Esophagus muscularis mucosa (tissue), 4 donors: ENCODE measurements around the gene LDAF1. TPM values are rescaled to one million over a fixed set of nuclear protein-coding genes. Genes with fewer than 3 reads are reported as not detected.

Experiments used
- DNase-seq: peaks from one replicate; pipeline ENCODE4 v3.0.0-alpha.2; 2017; ENCODE audit errors: extremely low spot score
- H3K27ac ChIP-seq, 4 donors: fragments of 200-600 bp; sonication (generic); replicated peaks in 1 of 4; 1 replicate in 3 of 4; 2 replicates in 1 of 4; pipeline ENCODE4 v1.5.1; 2016 to 2019; ENCODE audit warnings: mild to moderate bottlenecking in 1 of 4
- H3K27me3 ChIP-seq, 4 donors: fragments of 200-600 bp; sonication (generic); one replicate each; pipeline versions ENCODE4 v1.5.1 to v1.6.0; 2016 to 2019
- H3K36me3 ChIP-seq, 4 donors: fragments of 200-600 bp; sonication (generic); one replicate each; pipeline ENCODE4 v1.5.1; 2016 to 2019
- H3K4me1 ChIP-seq, 4 donors: fragments of 200-600 bp; sonication (generic); one replicate each; pipeline ENCODE4 v1.5.1; 2016 to 2019
- H3K4me3 ChIP-seq, 4 donors: fragments of 200-600 bp; sonication (generic); 1 replicate in 2 of 4; 2 replicates in 2 of 4; pipeline ENCODE4 v1.5.1; 2016 to 2019; ENCODE audit warnings: mild to moderate bottlenecking in 4 of 4, moderate library complexity in 1 of 4
- H3K9me3 ChIP-seq, 4 donors: fragments of 200-600 bp; sonication (generic); 1 replicate in 3 of 4; 2 replicates in 1 of 4; pipeline ENCODE4 v1.5.1; 2016 to 2019
- CTCF ChIP-seq, 3 experiments: fragments of 200-600 bp in 2 of 3; fragments of 450-650 bp in 1 of 3; sonication (generic) in 2 of 3; IDR thresholded peaks; one replicate each; pipeline ENCODE4 v1.5.1; 2017 to 2019; ENCODE audit warnings: antibody characterized with exemption in 3 of 3, mild to moderate bottlenecking in 2 of 3, moderate library complexity in 1 of 3
- EP300 ChIP-seq: sonication (generic); formaldehyde crosslinking; IDR thresholded peaks from one replicate; pipeline ENCODE4 v1.6.1; 2017; ENCODE audit warnings: antibody characterized with exemption
- POLR2A ChIP-seq: fragments of 450-650 bp; IDR thresholded peaks from one replicate; pipeline ENCODE4 v1.6.1; 2017; ENCODE audit warnings: antibody characterized with exemption, moderate library complexity, mild to moderate bottlenecking, low read depth
- POLR2AphosphoS5 ChIP-seq, 2 donors: sonication (generic); formaldehyde crosslinking; IDR thresholded peaks; one replicate each; pipeline ENCODE4 v1.6.1; 2017; ENCODE audit warnings: antibody characterized with exemption in 2 of 2
- WGBS: methylation state at CpG from one replicate; pipeline ENCODE4 v1.1.5; 2018; 5-methylcytosine and 5-hydroxymethylcytosine counted together
- intact Hi-C: fragments of 100-400 bp; cut with DNase I; formaldehyde crosslinking; loops from one replicate; pipeline ENCODE4 v1.15.1; 2023
- total RNA-seq, 4 donors: library from RNA; depleted of rRNA; stranded (reverse); fragments of >200 nt; gene quantifications; one replicate each; pipeline versions ENCODE4 v1.1.0 to v1.2.1, GENCODE V29; 2016

The LDAF1 gene
- total RNA-seq, 4 donors from 2014 or later: 98.7 to 208 (median 141) TPM

GRCh38 chr16:21125191-21125590, 33.3 kb upstream of the LDAF1 start:
- H3K36me3 ChIP-seq: no peaks in the 10 kb centered on the region
- TF ChIP-seq POLR2A (no peak), EP300 (no peak), POLR2AphosphoS5 (IDR thresholded peaks at IDR 0.05) (no peak), CTCF (IDR thresholded peaks at IDR 0.05) (no peak)
- no peak overlapping the region for H3K4me3 ChIP-seq
- intact Hi-C loops: no loop called here
- no peak for DNase-seq
- WGBS: 96% methylated on average over 7 of the region's 7 CpGs
- H3K9me3 ChIP-seq: no peaks in the 10 kb centered on the region
- H3K27ac ChIP-seq: no peak overlapping the region
- H3K27me3 ChIP-seq: peaks cover 0 to 19% (median 0%) of the 10 kb centered on the region in 4 donors
- no peaks in the 10 kb centered on the region for H3K4me1 ChIP-seq

GRCh38 chr16:21126518-21126917, 32.0 kb upstream of the LDAF1 start:
- no peak for DNase-seq
- no peak overlapping the region for H3K27ac ChIP-seq
- H3K4me1 ChIP-seq: no peaks in the 10 kb centered on the region
- H3K9me3 ChIP-seq: no peaks in the 10 kb centered on the region
- H3K4me3 ChIP-seq: no peak overlapping the region
- H3K36me3 ChIP-seq: no peaks in the 10 kb centered on the region
- intact Hi-C loops: no loop called here
- TF ChIP-seq POLR2A (no peak), EP300 (no peak)
- WGBS: 71% methylated on average over 6 of the region's 7 CpGs
- peaks cover 0 to 19% (median 0%) of the 10 kb centered on the region in 4 donors for H3K27me3 ChIP-seq

- Histone ChIP-seq H3K27ac (no peak overlapping the region), H3K27me3 (peaks cover 0 to 19% (median 0%) of the 10 kb centered on the region in 4 donors), H3K9me3 (no peaks in the 10 kb centered on the region), H3K36me3 (no peaks in the 10 kb centered on the region), H3K4me3 (no peak overlapping the region), H3K4me1 (no peaks in the 10 kb centered on the region)
- TF ChIP-seq CTCF (IDR thresholded peaks at IDR 0.05): no peak
- no peak for TF ChIP-seq EP300
- TF ChIP-seq POLR2A: no peak
- no peak for TF ChIP-seq POLR2AphosphoS5 (IDR thresholded peaks at IDR 0.05)
- no peak for DNase-seq
- intact Hi-C loops: no loop called here
- WGBS: 92% methylated on average over 6 of the region's 6 CpGs
Measured at GRCh38 chr16:21128991-21129390, 29.5 kb upstream of the LDAF1 start.

DNA sequence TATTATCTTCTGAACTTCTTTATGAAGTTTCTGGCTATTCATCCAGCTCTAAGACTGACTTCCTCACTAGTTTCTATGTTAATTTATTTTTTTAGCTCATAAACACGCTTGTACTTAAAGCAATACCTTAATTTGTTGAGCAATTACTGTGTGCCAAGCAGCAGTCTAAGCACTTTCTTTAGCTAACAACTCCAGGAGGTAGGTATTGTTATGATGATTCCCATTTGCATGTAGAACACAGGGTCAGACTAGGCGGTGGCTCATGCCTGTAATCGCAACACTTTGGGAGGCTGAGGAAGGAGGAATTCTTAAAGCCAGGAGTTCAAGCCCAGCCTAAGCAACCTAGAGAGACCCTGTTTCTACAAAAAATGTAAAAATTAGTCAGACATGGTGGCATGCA, 27.7 kb upstream of the LDAF1 start:
- Histone ChIP-seq H3K27me3 (peaks cover 0 to 19% (median 0%) of the 10 kb centered on the region in 4 donors), H3K27ac (no peak overlapping the region), H3K4me3 (no peak overlapping the region), H3K9me3 (no peaks in the 10 kb centered on the region), H3K36me3 (no peaks in the 10 kb centered on the region), H3K4me1 (no peaks in the 10 kb centered on the region)
- TF ChIP-seq POLR2AphosphoS5 (IDR thresholded peaks at IDR 0.05) (no peak), POLR2A (no peak), CTCF (IDR thresholded peaks at IDR 0.05) (no peak), EP300 (no peak)
- DNase-seq: no peak
- 86% methylated on average over 3 of the region's 3 CpGs for WGBS
- intact Hi-C loops: no loop called here

- TF ChIP-seq POLR2A: no peak
- TF ChIP-seq CTCF (IDR thresholded peaks at IDR 0.05): no peak
- no peak for TF ChIP-seq EP300
- DNase-seq: no peak
Measured at GRCh38 chr16:21134053-21134452, 24.4 kb upstream of the LDAF1 start.

More at GRCh38 chr16:21134053-21134452, 24.4 kb upstream of the LDAF1 start:
- H3K4me3 ChIP-seq: no peak overlapping the region
- no peak overlapping the region for H3K27ac ChIP-seq
- H3K9me3 ChIP-seq: no peaks in the 10 kb centered on the region
- H3K27me3 ChIP-seq: no peaks in the 10 kb centered on the region
- intact Hi-C loops: no loop called here
- no peaks in the 10 kb centered on the region for H3K36me3 ChIP-seq
- H3K4me1 ChIP-seq: no peaks in the 10 kb centered on the region
- 83% methylated on average over 8 of the region's 8 CpGs for WGBS
